Activated naive CD8-positive, alpha-beta T cell (primary cell): ENCODE data around the gene MEGF11.
"Not testable (repeated sequence)": the region's sequence is repeated elsewhere in the genome, so short reads cannot be mapped to it uniquely, and the experiment has no call there.

Experiments
- H3K27ac Mint-ChIP-seq: one replicate; pipeline ENCODE4 v1.8.0; 2021; ENCODE audit warnings: mixed read lengths
- H3K27me3 Mint-ChIP-seq: one replicate; pipeline ENCODE4 v1.8.0; 2021; ENCODE audit warnings: mixed read lengths
- H3K36me3 Mint-ChIP-seq: one replicate; pipeline ENCODE4 v1.8.0; 2021; ENCODE audit warnings: mixed read lengths
- H3K4me1 Mint-ChIP-seq: one replicate; pipeline ENCODE4 v1.8.0; 2021; ENCODE audit warnings: low read depth, mixed read lengths
- H3K4me3 Mint-ChIP-seq: one replicate; pipeline ENCODE4 v1.8.0; 2021; ENCODE audit warnings: mild to moderate bottlenecking, mixed read lengths
- H3K9me3 Mint-ChIP-seq: one replicate; pipeline ENCODE4 v1.8.0; 2021; ENCODE audit warnings: low read depth, mixed read lengths

MEGF11 gene

DNA sequence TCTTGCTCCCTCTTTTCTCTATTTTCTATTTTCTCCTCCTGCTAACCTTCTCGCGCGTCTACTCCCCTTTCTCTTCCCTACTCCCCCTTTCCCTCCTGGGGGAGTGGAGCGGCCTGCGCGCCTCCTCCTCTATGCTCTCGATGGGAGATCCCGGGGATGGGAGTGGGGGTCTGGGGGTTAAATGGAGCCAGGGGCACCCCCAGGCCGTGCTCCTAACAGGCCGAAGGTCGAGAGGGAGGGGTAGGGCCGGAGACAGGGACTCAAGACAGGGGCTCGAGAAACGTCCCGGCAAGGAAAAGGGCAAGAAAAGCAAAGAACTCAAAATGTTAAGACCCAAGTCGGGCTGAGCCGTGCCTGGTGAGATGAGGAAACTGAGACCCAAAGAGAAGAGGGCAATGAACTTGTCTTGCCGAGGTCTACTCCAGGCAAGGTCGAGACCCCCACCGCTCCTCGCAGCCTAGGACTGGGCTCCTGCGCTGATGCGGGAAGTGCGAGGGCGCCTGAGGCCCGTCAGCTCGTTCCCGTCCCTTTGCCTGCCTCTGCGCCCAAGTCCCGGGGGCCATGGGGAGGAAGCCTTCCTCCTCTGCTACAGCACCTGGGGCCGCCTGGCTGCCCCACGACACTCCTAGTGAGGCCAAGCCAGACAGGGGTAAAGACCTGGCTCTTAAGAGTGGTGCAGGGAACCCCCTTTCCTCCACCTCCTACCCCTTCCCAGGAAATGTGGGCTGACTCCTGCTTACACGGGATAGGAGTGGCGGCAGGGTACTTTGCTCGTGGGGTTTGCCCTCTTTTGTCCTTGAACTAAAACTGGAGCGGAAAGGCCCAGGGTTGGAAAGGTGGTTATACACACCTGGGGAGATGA lies 770 bp upstream of the MEGF11 start:
- Mint-ChIP-seq H3K27ac (peak overlapping the region; percentile 29), H3K4me1 (peaks cover 14% of the 10 kb centered on the region), H3K27me3 (peaks cover 36% of the 10 kb centered on the region), H3K4me3 (peak overlapping the region; percentile 89), H3K9me3 (no peaks in the 10 kb centered on the region), H3K36me3 (no peaks in the 10 kb centered on the region)

GRCh38 chr15:66252685-66253417 lies 699 bp downstream of the MEGF11 start:
- H3K4me1 Mint-ChIP-seq, result peaks cover 14% of the 10 kb centered on the region
- peaks cover 38% of the 10 kb centered on the region for H3K27me3 Mint-ChIP-seq
- H3K27ac Mint-ChIP-seq, result no peak overlapping the region
- H3K9me3 Mint-ChIP-seq, result no peaks in the 10 kb centered on the region
- H3K4me3 Mint-ChIP-seq, result peak overlapping the region; percentile 79
- H3K36me3 Mint-ChIP-seq, result no peaks in the 10 kb centered on the region

DNA sequence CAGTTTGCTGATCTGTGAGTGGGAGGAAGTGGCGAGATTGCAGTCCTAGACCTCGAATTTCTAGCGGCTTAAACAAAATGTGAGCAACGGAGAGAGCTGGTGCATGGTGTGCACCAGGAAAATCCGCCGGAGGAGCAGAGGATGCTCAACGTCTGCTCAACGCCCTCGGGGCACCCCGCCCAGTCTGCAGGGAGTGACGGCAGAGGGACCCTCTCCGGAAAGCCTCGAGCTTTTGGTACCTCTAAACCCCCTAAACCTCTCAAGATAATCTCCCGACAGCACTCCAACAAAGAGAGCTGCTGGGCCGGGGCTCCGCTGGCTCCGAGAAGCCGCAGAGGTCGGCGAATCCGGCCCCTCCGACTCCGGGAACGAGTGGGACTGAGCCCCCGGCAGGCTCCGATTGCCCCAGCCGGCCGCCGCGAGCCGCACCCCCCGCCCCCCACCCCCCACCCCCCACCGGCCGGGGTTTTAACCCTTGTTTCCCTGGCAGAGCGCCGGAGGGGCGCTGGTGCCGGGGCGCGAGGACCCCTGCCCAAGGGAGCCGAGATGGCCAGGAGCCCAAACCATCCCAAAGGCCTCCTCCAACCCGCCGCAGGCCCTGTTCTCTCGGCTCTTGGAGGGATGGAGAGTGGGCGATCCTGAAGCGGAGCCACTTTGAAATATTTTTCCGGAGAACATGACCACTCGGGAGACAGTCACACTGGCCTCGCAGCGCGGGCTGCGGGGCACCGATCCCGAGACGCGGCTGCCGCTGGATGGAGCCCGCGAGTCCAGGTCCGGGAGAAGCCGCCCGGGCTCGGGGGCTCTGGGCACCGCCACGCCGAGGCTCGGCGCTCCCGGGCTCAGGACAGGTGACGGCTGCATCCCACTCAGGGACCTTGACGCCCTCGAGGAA lies 1.5 kb downstream of the MEGF11 start:
- no peaks in the 10 kb centered on the region for H3K36me3 Mint-ChIP-seq
- peaks cover 14% of the 10 kb centered on the region for H3K4me1 Mint-ChIP-seq
- H3K9me3 Mint-ChIP-seq, result no peaks in the 10 kb centered on the region
- no peak overlapping the region for H3K27ac Mint-ChIP-seq
- H3K27me3 Mint-ChIP-seq, result peaks cover 34% of the 10 kb centered on the region
- H3K4me3 Mint-ChIP-seq, result peak overlapping the region; percentile 79

DNA sequence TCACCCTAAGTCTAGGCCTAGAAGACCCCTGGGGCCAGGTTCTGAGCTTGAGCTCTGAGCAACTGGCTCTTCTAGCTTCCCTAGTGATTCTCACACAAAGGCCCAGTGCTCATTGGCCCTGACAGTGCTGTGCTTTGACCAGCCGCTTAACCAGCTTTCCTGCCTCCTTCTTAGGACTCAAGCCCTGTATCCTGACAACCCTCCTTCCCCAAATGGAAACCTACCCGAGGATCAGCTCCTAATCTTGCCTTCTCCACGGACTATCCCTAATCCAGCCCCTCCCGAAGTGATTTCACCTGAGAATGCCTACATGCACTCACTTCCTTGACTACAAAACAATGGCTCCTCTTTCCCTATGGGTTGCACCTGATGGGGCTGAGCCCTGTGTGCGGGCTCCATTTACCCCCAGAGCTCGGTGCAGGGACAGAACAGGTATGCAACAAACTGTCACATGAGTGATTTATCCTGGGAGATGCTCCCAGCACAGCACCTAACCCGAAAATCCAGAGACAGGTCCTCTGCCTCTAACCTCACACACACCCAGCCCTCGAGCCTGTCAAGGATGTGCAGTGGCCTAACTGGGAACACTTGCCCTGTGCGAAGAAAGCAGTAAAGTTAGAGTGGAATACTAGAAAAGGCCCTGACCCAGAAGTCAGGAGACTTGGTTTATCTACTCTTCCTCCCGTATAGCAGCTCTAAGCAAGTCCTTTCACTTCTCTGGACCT lies 2.3 kb downstream of the MEGF11 start:
- H3K4me3 Mint-ChIP-seq, result peak overlapping the region; percentile 76
- no peaks in the 10 kb centered on the region for H3K9me3 Mint-ChIP-seq
- peaks cover 14% of the 10 kb centered on the region for H3K4me1 Mint-ChIP-seq
- H3K27me3 Mint-ChIP-seq, result peaks cover 30% of the 10 kb centered on the region
- H3K27ac Mint-ChIP-seq, result no peak overlapping the region
- no peaks in the 10 kb centered on the region for H3K36me3 Mint-ChIP-seq

- Mint-ChIP-seq H3K27me3 (peaks cover 18% of the 10 kb centered on the region), H3K9me3 (no peaks in the 10 kb centered on the region), H3K4me1 (peaks cover 12% of the 10 kb centered on the region), H3K4me3 (no peak overlapping the region), H3K27ac (no peak overlapping the region), H3K36me3 (no peaks in the 10 kb centered on the region)
Measured at GRCh38 chr15:66249605-66250174, 3.9 kb downstream of the MEGF11 start.

DNA sequence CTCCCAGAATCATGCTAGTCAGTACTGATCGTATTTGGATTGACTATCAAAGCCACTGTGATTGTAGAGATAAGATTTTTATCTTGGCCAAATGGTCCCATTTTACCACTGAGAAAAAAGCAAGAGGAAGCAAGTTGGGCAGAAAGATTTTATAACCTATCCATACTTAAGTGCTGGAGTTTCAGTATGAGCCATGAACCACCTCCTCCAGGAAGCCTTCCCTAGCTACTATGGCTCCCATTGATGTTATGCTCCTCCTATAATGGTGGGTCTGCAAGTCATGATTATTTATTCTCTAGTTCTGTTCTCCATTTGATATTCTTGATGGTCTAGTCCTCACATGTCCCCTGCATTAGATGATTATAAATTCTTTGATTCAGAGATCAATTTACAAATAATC lies 6.6 kb downstream of the MEGF11 start:
- no peaks in the 10 kb centered on the region for H3K9me3 Mint-ChIP-seq
- no peak overlapping the region for H3K4me3 Mint-ChIP-seq
- H3K36me3 Mint-ChIP-seq, result no peaks in the 10 kb centered on the region
- peaks cover 2% of the 10 kb centered on the region for H3K4me1 Mint-ChIP-seq
- peaks cover 13% of the 10 kb centered on the region for H3K27me3 Mint-ChIP-seq
- H3K27ac Mint-ChIP-seq, result no peak overlapping the region

DNA sequence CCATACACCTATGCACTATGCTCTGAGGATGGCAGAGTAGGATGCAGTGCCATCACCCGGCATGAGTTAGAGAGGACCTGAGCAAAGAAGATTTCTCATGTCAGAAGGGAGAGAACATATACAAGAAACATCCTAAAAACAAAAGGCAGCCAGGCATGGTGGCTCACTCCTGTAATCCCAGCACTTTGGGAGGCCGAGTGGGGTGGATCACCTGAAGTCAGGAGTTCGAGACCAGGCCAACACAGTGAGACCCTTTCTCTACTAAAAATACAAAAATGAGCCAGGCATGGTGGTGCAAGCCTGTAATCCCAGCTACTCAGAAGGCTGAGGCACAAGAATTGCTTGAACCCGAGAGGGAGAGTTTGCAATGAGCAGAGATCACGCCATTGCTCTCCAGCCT lies 7.7 kb downstream of the MEGF11 start:
- not testable (repeated sequence) for H3K27me3 Mint-ChIP-seq, H3K4me3 Mint-ChIP-seq, H3K36me3 Mint-ChIP-seq, H3K27ac Mint-ChIP-seq, H3K4me1 Mint-ChIP-seq, H3K9me3 Mint-ChIP-seq

DNA sequence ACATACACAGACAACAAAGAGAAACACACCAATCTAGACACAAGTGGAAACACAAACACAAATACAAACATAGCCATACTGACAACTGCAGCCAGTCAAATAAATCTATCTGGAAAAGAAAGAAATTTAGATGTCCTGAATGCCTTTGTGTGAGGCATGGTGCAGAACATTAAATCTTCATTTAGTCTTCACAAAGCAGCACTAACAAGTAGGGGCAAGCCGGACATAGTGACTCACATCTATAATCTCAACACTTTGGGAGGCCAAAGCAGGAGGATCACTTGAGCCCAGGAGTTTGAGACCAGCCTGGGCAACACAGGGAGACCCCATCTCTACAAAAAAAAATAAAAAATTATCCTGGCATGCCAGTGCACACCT lies 11.7 kb downstream of the MEGF11 start:
- Mint-ChIP-seq H3K36me3 (no peaks in the 10 kb centered on the region), H3K9me3 (no peaks in the 10 kb centered on the region), H3K4me1 (no peaks in the 10 kb centered on the region), H3K27me3 (peaks cover 3% of the 10 kb centered on the region), H3K4me3 (no peak overlapping the region), H3K27ac (no peak overlapping the region)

DNA sequence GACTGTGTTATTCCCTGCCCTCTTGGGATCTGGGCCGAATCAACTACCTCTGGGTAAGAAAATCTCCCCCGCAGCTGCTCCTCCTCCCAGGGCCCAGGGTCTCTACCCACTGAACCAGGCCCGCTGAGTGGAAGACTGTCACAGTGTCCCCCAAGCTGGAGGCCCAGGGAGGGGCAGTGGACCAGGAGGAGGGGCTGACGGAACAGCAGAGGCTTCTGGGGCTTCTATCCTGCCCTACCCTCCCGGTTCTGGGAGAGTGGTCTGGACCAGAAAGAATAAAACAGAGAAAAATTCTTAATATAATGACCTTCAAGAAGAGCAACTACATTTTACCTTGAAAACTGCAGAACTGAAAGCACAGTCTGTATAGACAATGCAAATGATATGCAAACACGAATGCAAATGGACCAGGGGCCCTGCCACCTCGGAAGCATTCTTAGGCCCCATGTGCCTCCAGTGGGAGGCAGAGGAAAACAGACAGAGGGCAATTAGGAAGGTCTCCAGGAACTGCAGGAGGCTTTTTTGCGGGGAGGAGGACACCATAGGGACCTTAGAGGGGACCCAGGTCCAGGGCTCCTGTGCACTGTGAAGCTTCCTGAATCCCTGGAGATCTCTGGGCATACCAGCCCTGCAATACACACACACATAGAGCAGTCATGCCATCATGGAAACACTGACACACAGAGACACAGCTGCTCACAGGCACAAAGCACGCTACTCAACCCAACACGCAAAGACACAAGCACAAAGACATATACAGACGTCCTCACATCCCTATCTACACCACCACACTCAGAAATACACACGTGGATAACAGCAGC lies 12.3 kb downstream of the MEGF11 start:
- Mint-ChIP-seq H3K36me3 (no peaks in the 10 kb centered on the region), H3K9me3 (no peaks in the 10 kb centered on the region), H3K27ac (no peak overlapping the region), H3K27me3 (peaks cover 5% of the 10 kb centered on the region), H3K4me3 (no peak overlapping the region), H3K4me1 (no peaks in the 10 kb centered on the region)

DNA sequence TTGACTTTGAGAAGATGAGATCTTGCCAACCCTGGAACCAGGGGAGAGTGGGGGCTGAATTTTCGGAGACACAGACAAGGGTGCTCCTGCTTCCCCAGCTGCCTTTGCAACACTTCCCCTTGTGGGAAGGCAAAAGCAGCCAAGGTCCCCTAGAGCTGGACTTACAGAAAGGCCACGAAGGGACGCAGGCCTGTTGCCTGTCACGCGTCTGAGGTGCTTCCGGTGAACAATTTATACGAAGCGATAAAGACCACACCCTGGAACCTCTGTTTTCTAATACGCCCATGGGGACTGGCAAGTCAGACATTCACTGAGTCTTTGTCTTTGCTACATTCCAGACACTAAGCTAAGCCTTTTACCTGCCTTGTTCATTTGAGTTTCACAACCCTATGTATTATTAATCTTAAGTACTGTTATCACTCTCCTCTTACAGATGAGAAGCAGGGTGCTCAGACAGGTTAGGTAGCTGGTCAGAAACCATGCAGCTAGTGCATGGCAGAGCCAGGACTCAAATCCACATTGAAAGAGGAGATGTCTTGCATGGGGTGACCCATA lies 13.2 kb downstream of the MEGF11 start:
- H3K4me3 Mint-ChIP-seq, result no peak overlapping the region
- H3K4me1 Mint-ChIP-seq, result no peaks in the 10 kb centered on the region
- no peak overlapping the region for H3K27ac Mint-ChIP-seq
- H3K27me3 Mint-ChIP-seq, result peaks cover 4% of the 10 kb centered on the region
- H3K36me3 Mint-ChIP-seq, result no peaks in the 10 kb centered on the region
- H3K9me3 Mint-ChIP-seq, result no peaks in the 10 kb centered on the region

DNA sequence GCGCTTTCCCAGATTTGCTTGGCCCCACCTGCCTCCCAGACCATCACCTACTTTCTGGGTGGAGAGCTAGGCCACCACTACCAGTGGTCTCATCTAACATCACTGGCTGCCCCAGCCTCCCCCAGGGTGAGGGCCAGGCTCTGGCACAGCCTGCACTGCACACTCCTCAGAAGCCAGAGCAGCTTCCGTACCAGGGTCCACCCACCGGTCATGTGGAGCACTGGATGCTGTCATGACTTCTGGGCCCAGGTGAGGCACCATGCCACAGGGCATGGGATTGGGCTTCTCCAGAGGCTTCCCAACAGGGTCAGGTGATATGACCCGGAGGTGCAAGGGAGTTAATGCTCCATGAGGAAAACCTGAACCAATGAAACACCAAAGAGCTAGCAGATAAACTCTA lies 14.0 kb downstream of the MEGF11 start:
- H3K4me3 Mint-ChIP-seq, result no peak overlapping the region
- peaks cover 4% of the 10 kb centered on the region for H3K27me3 Mint-ChIP-seq
- no peak overlapping the region for H3K27ac Mint-ChIP-seq
- no peaks in the 10 kb centered on the region for H3K9me3 Mint-ChIP-seq
- no peaks in the 10 kb centered on the region for H3K36me3 Mint-ChIP-seq
- H3K4me1 Mint-ChIP-seq, result no peaks in the 10 kb centered on the region

DNA sequence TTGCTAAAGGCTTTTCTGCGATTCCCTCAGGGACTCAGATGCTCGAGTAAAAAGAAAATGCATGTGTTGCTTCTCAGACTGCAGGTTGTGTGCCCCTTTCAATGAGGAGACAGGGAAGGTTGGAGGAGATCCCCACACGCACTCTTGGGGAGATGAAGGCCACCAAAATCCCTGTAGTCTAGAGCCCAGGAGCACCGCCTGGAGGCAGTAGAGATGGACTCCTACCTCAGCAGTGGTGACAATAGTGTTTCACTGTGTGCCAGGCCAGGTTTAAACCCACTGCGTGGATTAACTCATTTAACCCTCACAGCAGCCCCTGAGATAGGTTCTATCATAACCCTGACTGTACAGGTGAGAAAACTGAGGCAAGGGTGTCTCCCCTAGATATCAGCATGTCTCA lies 15.2 kb downstream of the MEGF11 start:
- Mint-ChIP-seq H3K4me1 (no peaks in the 10 kb centered on the region), H3K27ac (no peak overlapping the region), H3K4me3 (no peak overlapping the region), H3K36me3 (no peaks in the 10 kb centered on the region), H3K27me3 (peaks cover 4% of the 10 kb centered on the region), H3K9me3 (no peaks in the 10 kb centered on the region)

- H3K27ac Mint-ChIP-seq, result no peak overlapping the region
- no peaks in the 10 kb centered on the region for H3K9me3 Mint-ChIP-seq
- peaks cover 4% of the 10 kb centered on the region for H3K27me3 Mint-ChIP-seq
- H3K4me1 Mint-ChIP-seq, result no peaks in the 10 kb centered on the region
- H3K36me3 Mint-ChIP-seq, result no peaks in the 10 kb centered on the region
- H3K4me3 Mint-ChIP-seq, result no peak overlapping the region
Measured at GRCh38 chr15:66237513-66238235, 15.9 kb downstream of the MEGF11 start.
